Left lobe of liver (tissue), 2 donors: Measurements from ENCODE around the gene ATP8A2. TPM values are rescaled to one million over a fixed set of nuclear protein-coding genes. Genes with fewer than 3 reads are reported as not detected.
"Not testable (repeated sequence)": the region's sequence is repeated elsewhere in the genome, so short reads cannot be mapped to it uniquely, and the experiment has no call there.

ENCODE experiments used
- ATAC-seq: fragments of 200-7000 bp; cut with Tn5 transposase; one replicate; pipeline ENCODE4 v1.9.1; 2020; ENCODE audit warnings: mild to moderate bottlenecking, moderate library complexity
- DNase-seq: peaks from one replicate; pipeline ENCODE4 v3.0.0-alpha.2; 2020; ENCODE audit warnings: low spot score
- total RNA-seq: library from RNA; stranded (reverse); gene quantifications from one replicate; pipeline ENCODE4 v1.2.1, GENCODE V29; 2021
- donor health status: DM: no; HTN: no; CAD: no; lungs with moderate emphysema.
- donor health status: DM: no; HTN: yes; CAD: no.

ATP8A2 gene
- total RNA-seq, 1 donor from 2014 or later, result not detected

DNA sequence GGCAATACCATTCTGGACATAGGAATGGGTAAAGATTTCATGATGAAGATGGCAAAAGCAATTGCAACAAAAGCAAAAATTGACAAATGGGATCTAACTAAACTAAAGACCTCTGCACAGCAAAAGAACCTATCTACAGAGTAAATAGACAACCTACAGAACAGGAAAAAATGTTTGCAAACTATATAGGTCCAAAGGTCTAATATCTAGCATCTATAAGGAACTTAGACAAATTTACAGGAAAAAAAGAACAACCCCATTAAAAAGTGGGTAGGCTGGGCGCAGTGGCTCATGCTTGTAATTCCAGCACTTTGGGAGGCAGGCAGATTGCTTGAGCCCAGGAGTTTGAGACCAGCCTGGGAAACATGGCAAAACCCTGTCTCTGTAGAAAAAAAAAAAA, 418.4 kb downstream of the ATP8A2 start:
- ATAC-seq, result not testable (repeated sequence)

GRCh38 chr13:25795277-25795676, 423.5 kb downstream of the ATP8A2 start:
- DNase-seq (no peak), ATAC-seq (no peak)

More for the DNA sequence above, 418.4 kb downstream of the ATP8A2 start:
- DNase-seq, result not testable (repeated sequence)

GRCh38 chr13:25796474-25796873, 424.7 kb downstream of the ATP8A2 start:
- DNase-seq, result no peak
- no peak for ATAC-seq

GRCh38 chr13:25798998-25799397, 427.2 kb downstream of the ATP8A2 start:
- DNase-seq (no peak), ATAC-seq (no peak)

- ATAC-seq (no peak), DNase-seq (no peak)
Observed at GRCh38 chr13:25800523-25800922, 428.7 kb downstream of the ATP8A2 start.

GRCh38 chr13:25802579-25802978, 430.8 kb downstream of the ATP8A2 start:
- ATAC-seq (no peak), DNase-seq (no peak)

GRCh38 chr13:25803641-25804040, 431.9 kb downstream of the ATP8A2 start:
- ATAC-seq (no peak), DNase-seq (no peak)

- DNase-seq (no peak), ATAC-seq (no peak)
Observed at GRCh38 chr13:25806264-25806974, 434.6 kb downstream of the ATP8A2 start.

- ATAC-seq (no peak), DNase-seq (no peak)
Observed at GRCh38 chr13:25807562-25807961, 435.8 kb downstream of the ATP8A2 start.

DNA sequence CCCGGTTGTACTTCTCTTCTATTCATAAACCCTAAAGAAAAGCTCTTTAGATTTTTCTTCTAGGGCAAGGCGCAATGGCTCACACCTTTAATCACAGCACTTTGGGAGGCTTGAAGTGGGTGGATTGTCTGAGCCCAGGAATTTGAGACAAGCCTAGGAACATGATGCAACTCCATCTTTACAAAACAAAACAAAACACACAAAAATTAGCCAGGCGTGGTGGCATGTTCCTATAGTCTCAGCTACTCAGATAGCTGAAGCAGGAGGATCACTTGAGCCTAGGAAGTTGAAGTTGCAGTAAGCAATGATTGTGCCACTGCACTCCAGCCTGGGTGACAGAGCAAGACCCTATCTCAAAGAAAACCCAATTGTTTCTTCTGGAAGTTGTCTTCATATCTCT, 439.7 kb downstream of the ATP8A2 start:
- DNase-seq, result no peak

DNA sequence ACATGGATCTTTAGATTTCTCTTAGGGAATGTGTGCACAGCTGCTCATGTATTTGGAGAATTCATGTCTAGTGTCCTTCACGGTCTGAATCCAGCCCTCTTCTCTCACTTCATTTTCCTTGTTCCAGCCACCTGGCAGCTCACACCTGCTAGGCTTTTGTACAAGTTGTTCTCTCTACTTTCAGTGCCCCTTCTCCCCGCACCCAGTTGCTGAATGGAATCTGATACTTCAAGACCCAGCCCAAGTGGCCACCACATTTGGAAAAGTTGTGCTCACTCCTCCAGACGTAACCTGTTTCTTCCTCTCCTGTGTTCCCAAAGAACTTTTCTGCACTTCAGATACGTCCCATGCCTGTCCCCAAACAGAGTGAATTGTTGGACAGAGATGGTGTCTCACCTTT, 444.5 kb downstream of the ATP8A2 start:
- DNase-seq (no peak), ATAC-seq (no peak)

More for the DNA sequence above, 439.7 kb downstream of the ATP8A2 start:
- ATAC-seq, result no peak

GRCh38 chr13:25819856-25820530, 448.2 kb downstream of the ATP8A2 start:
- DNase-seq, result no peak
- ATAC-seq, result no peak

DNA sequence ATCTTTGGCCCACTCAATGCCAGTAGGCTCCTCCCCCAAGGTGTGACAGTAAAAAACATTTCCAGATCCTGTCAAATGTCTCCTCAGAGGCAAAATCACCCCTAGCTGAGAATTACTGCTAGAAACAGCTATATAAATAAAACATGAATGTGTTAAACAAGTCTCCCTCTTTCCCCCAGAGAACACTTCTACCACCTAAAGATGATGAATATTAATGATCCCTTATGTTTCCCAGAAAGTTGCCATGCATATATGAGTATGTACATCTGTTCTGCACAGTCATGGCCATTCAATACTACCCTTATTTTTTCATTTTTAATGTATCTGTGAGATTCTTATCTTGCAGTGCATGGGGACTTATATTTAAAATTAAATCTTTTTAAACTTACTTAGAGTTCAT, 450.0 kb downstream of the ATP8A2 start:
- ATAC-seq (no peak), DNase-seq (no peak)

GRCh38 chr13:25827221-25827620, 455.4 kb downstream of the ATP8A2 start:
- ATAC-seq, DNase-seq: not testable (repeated sequence)

- no peak for ATAC-seq
- no peak for DNase-seq
Observed at GRCh38 chr13:25827831-25828465, 456.2 kb downstream of the ATP8A2 start.

DNA sequence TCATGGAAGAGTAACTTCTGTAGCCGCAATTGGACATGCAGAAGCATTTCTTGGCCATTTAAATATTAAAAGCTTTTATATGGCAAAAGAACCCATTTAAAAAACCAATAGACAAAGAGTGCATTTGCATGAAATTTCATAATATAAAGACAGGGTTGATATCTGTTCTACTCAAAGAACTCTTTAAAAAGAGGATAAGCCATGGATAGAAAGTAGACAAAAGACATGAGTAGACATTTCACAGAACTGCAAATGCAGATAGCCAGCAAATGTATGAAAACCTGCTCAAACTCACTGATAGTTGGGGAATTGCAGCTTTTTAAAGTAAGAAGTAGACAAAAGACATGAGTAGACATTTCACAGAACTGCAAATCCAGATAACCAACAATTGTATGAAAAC, 462.0 kb downstream of the ATP8A2 start:
- DNase-seq (no peak), ATAC-seq (no peak)

DNA sequence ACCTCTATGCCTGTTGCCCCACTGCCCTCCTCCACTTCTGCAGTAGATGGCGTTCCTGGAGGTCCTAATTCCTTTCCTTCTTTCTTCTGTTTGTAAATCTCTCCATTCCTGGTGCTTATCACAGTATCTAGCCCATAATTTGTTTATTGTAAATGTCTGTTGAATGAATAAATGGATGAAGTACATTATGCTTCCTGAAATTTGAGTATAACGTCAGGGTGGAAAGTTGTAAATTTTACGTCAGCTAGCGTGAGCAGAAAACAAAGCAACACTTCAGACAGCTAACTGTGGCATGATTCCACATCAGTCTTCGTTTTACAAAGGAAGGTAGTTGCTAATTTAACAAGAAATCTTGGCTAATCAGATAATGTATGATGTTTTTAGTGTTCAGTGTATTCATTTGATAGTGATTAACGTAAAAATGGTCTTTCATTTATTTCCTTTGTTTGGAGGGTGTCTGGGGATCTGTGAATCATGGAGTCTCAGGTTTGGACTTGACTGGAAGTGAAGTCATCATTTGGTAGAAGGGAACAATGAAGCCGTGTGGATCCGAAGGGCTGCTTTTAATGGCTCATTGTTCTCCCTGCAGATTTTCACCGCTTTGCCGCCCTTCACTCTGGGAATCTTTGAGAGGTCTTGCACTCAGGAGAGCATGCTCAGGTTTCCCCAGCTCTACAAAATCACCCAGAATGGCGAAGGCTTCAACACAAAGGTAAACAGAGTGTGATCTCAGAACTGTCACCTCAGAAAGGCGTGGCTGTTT, 465.0 kb downstream of the ATP8A2 start:
- DNase-seq, result no peak
- ATAC-seq, result no peak

- ATAC-seq (no peak), DNase-seq (no peak)
Observed at GRCh38 chr13:25839371-25839770, 467.6 kb downstream of the ATP8A2 start.

- no peak for DNase-seq
- no peak for ATAC-seq
Observed at GRCh38 chr13:25840261-25840660, 468.5 kb downstream of the ATP8A2 start.

- no peak for ATAC-seq
- DNase-seq, result no peak
Observed at GRCh38 chr13:25840931-25841330, 469.2 kb downstream of the ATP8A2 start.

DNA sequence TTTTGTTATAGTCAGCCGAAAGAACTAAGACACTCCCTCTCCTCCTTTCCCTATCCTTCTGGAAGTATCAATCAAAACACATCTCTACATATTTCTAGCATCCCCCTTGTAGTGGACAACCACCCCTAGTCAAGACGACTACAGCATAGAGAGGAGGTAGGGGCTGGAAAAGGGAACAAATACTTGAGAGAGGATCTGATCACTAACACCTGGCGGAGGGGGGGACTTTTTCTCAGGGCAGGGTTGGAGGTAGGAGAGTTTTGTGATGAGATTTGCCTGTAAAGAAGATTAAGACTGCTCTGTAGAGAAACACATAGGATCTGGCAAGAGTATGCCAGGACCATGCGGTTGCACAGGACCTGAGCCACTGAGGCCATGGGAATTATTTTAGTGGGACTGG, 471.9 kb downstream of the ATP8A2 start:
- no peak for DNase-seq
- ATAC-seq, result no peak
